Endometrium (tissue), 2 donors: Measurements from ENCODE around the gene ETNPPL.

Experiments
- FAIRE-seq: peaks from 2 replicates; lab custom pipeline; 2012; peaks lifted over from hg19 to GRCh38; lab: Jason Lieb, UNC
- donor health status: control.
- donor health status: control.

Gene ETNPPL

DNA sequence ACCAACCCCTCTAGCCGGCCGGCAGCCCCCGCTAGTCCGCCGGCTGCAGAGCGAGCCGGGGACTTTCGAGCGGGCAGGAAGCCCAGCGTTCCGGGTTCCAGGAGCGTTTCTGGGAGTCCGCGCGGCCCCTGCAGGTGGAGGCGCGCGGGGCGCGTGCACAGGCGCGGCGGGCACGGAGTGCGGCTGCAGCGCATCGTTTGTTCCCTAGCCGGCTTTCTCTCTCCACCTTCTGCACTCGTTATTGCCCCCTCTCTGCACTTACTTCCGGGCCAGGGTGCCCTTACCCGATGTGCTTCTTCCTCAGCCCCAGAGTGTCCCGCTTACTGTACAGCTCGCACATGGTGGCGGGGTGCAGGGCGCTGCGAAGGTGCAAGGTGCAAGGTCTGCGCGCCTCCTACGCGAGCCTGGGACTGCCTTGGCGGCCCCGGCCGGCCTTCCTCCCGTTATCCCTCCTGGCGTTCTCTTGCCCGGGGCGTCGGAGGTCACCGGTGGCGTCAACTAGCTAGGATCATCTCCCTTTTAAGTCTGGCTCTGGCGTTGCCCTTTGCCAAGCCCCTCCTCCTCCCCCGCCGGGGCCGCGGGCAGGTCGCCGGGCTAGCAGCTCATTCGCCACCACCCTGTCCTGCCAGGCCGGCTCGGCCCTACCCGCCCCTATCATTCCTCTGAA lies at the start of gene ETNPPL:
Gene ETNPPL, minus strand, starts transcription at position 495 of the 667 bp plus-strand sequence. Its CDS starts 155 bp downstream, at position 340.
- FAIRE-seq: no peak

DNA sequence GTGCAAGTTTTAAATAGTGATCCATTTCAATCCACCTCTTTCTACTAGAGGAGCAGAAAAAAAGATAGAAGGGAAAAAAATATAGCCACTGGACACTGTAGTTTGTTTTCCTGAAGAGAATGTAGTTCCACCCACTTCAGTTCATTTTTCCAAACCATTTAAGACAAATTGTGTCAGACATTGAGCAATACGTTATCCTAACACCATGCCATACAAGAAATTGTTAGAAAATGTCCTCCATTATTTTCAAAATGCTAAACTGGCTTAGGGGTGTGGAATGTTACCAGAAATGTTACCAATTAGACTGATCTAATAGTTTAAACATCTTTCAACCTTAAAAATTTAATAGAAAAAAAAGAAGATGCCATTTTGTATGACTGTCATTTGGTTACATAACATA lies 48.6 kb upstream of the ETNPPL start:
- no peak for FAIRE-seq

DNA sequence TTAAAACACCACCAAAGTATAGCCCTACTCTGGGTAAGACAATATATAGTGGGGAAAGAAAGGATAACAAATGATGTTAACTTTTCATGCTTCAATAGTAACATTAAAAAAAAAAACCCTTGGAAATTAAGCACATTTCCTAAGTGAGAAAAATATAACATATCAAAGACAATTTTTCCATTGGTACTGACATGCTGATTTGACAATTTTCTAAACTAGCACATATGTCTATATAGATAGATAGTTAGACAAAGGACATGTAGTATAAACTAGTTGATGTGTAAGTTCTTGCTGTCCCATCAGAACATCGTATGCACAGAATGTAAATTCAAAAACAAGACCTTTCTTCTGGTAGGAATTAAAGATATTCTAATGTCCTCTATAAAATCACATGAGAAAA lies 47.2 kb upstream of the ETNPPL start:
- no peak for FAIRE-seq

DNA sequence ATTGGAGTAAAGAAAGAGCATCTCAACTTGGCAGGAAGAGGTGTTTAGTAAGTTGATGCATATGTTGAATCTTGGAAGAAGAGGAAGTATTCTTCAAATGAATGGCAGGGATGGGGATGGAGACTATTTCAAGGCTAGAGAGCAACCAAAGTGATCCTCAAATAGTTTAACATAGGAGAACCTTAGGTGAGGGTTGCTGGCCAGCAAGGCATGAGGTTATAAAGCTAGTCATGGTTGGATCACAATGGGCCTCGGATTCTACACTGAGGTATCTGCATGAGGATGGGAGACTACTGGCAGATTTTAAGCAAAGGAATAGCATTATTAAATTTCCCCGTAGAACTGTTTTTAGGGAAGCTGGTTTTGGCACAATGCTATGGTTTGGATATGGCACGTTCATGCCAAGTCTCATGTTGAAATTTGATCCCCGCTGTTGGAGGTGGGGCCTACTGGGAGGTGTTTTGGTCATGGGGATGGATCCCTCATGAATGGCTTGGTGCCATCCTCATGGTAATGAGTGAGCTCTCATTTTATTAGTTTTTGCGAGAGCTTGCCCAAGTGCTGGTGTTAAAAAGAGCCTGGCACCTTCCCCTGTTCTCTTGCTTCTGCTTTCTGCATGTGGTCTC lies 41.9 kb upstream of the ETNPPL start:
- FAIRE-seq: no peak

DNA sequence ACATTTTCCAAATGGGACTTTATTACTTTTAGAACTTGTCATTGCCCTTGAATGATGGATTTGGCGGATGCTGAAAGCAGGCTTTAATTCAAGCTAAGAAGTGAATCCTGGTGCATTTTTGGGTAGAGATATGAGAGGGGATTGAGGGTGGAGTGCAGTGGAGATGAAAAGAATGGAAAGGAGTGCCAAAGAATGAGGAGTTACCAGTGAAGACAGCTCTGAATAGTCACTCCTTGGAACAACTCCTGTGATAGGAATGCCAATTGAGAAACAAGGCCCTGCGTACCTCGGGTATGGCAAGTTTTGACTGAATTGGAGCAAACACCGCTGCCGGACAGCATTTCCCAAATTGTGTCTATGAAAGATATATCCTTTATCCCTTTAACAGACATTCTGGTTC lies 36.5 kb upstream of the ETNPPL start:
- FAIRE-seq: no peak

DNA sequence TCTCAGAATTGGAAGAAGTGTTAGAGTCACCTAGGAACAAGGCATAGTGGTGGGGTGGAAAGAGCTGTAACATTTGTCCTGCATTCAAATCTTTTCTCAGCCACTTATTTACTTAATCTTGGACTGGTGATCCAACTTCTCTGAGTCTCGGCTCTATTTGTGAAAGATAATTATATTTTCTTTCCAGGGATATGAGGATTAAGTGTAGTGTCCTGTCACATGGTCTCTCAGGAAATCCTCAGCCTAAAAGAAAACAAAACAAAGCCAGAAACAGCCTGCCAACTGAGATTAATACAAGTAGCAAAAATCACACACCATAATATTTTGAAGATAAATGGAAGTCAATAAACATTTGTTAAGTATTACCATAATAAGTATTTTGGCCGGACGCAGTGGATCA lies 33.3 kb upstream of the ETNPPL start:
- FAIRE-seq: no peak

DNA sequence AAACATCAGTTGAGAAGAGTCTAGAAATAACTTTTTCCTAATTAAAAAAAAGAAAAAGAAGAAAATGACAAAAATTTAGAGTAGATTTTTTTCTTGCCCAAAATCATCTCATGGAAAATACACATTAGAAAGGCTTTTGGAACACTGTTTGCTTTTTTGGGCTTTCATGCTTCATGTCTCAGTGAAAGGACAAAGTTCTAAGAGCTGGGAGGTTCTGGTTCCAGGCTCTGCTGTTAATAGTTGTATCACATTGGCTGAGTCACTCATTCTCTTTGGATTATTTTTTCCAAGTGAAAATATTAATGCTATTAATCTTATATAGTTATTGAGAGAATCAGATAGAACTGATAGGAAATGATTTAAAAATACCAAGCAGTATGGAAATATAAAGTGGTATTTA lies 32.9 kb upstream of the ETNPPL start:
- peak; percentile 74 for FAIRE-seq

DNA sequence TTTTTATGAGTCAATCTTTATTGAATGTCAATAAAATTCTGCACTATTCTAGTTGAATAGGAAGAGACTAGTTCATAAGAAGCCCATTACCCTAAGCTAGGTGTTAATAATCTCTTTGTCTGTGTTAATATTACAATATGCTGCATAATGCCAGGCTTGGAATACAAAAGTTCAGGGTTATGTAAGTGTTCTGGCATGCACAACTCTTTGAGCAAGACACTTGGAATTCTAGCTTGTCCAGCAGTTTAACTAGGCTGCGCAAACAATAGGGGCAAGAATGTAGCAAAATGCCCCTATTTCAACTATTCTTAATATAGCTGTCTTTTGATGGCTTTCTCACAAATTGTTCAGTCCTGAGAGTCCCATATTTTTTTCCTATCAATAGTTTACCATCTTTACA lies 31.3 kb upstream of the ETNPPL start:
- no peak for FAIRE-seq

DNA sequence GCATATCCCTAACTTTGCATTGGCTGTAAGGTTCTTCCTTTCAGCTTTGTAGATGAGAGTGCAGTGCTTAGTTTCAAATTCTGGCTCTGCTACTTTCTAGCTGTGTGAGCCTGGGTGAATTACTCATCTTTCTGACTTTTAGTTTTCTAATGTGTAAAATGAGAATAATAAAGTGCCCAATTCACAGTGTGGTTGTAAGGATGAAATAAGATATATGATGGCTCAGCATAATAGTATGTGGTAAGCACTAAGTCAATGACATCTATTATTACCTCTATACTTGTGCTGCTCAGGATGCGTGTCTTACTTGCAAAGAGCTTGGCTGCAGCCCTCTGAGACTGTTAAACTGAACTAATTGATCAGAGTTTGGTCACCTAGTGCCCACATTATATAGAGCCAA lies 30.6 kb upstream of the ETNPPL start:
- FAIRE-seq: no peak

DNA sequence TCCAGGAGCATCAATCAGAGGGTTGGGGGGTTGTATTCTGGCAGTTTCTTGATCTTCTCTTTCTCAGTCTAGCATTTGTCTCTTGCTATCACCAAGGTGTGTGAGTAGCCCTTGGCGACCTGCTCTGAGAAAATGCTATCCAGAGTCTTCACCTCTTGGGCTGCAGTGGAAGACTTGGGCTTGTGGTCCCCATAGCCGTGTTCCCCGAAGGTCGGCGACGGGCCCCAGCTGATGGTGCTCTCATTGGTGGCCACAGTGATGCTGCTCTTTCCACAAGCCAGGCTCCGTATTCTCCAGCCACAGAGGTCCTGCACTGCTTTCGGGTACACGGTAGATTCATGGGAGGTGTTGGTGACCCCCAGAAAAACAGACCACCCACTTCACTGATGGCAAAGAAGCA lies 25.9 kb upstream of the ETNPPL start:
- FAIRE-seq: no peak

DNA sequence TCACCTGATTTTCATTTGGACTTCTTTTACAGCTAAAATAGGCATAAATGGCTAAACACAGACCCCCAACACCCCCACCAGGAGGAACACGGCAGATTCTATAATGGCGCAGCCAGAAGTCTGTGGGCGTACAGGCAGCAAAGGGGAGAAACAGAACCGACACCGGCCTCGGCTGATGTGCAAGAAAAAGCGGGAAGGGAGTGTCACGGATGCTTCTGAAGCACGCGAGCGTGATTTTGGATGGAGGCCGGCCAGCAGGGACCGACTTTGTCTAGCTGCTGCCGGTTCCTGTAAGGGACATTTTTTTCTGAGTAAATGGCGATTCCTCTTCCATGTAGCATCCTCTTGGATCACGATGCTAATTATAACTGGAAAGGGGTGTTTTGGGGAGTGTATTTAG lies 24.9 kb upstream of the ETNPPL start:
- FAIRE-seq: no peak

DNA sequence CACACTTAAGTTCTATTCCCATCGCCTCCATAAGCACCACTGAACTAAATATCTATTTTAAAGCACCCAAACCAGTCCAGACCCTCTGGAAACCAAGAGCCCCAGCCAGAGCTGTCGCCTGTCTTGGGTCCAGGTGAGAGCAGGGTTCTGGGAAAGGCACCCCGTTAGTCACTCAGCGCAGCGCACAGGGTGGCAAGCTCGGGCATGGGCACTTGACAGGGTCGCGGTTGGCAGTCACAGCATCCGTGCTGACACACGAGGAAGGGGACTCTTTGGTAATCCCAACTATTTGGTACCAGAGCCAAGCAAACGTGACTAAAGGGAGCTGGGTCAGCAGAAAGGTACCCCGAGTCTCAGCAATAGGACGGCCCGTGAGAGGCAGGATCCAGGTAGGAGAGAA lies 24.3 kb upstream of the ETNPPL start:
- no peak for FAIRE-seq

DNA sequence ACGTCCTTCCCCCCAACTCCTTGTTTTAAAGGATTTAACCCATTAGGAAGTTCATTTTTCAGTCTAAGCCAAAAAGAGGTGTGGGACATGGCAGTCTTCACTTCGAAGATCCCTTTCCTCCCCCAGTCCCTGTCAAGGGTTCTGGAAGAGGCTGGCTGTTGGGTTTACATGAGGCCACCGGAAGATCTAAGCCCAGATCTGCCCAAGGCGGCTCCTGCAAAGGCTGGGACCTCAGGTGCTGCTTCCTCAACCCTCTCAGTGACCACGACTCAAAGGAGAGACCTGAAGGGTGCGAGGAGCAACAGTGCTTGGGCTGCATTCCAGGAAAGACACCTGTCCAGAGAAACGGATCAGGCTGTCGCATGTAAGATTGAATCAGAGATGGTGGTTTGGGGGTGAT lies 23.5 kb upstream of the ETNPPL start:
- no peak for FAIRE-seq

DNA sequence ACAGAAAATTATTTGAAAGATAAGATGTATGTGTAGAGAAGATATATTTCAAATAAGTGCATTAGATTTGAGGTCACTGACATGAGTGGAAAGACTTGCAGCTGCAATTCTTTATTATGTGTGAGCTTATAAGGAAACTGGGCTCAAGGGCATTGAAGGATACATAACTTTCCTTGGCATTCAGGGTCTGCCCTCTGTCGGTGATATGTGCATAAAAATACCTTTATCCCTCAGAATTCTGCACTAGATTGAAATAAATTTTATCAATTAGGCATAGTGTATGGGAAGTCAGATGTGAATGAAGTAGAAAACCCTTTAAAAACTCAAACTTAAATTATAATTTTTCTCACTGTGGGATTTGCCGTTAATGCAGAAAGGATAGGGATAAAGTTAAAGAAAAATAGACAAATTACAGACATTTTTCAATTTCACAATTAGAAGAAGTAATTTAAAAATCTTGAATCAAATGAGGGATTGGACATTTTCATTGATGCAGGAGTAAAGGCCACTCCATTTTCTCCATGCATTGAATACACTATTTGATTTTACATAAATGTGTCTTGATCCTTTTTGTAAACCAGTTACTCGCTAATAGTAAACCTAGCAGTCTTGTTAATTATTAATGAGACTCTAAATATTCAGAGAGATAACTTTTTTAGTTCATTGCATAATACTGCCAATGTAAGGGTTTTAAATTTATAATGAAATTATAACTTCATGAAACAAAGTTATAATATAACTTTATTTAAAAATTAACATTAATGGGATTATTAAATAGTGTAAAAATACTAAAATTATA lies 21.0 kb upstream of the ETNPPL start:
- FAIRE-seq: peak; percentile 23

DNA sequence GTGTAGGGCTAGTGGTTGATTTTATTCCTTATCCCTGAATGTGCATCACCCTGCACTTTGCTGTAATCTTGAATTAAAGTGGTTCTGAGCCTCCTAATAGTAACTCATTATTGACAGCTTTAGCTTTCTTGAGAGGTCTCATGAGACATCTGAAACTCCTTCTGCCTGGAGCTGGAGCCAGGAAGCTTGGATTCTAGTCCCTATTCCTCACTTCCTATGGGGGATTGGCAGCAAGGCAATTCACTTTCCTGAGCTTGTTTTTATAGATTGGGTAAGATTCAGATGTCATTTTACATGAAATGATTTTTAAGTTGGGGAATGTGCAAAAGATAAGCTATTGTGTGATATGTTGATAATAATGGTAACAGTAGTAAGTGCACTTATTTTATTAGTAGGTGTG lies 17.1 kb upstream of the ETNPPL start:
- FAIRE-seq: no peak

DNA sequence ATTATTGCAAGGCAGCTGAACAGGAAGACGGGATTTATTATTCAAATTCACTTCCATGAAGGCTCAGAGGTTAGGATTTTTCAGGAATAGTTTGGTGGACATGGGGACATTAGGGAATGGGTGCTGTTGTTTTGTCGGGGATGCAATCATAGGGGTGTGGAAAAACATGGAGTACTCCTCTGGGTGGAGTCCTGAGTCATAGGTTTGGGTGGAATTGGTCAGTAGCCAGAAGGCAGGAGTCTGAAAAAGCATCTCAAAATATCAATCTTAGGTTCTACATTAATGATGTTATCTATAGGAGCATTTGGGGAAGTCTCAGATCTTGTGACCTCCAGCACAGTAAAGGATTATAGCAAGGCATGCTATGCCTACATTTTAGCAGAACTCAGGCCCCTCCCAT lies 14.5 kb upstream of the ETNPPL start:
- FAIRE-seq: no peak

DNA sequence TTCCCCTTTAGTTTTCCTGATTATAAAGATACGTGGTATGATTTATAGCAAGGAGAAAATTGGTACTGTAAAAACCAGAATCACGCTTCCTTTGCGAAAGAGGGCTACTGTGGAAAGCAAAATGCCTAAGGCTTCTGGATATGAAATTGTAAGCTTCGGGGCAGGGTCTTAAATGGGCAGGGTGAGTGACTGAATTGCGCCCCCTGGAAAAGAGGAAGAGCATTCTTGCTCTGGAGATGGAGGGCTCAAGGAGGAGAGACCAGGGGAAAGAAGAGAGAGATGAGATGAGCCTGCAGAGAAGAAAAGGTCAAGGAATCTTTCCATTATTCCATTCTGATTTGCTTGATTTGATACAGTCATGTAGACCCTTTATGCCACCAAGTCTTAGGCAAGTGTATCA lies 13.1 kb upstream of the ETNPPL start:
- no peak for FAIRE-seq

DNA sequence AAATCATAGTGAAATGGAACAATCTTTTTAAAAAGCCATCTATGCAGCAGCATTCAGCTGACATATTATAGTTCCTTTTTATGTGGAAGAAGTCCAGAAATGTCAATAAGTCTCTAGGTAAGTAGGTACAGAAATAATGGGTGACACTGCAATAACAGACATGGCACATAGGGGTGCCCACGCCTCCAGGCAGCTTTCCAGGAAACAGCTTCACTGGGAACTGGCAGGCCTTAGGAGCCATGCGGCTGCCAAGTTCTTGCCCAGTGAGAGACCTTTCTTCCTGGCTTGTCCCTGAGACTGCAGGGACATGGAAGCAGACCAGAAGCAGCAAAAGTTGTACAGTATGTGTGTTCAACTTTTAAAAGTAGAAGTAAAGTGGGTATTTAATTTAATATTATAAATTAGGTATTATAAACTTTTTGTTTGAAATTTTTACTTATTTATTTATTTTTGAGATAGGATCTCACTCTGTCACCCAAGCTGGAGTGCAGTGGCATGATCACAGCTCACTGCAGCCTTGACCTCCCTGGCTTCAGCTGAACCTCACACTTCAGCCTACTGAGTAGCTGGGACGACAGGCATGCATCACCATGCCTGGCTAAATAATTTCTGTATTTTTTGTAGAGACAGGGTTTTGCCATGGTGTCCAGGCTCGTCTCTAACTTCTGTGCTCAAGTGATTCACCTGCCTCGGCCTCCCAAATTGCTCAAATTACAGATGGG lies 12.1 kb upstream of the ETNPPL start:
- no peak for FAIRE-seq

DNA sequence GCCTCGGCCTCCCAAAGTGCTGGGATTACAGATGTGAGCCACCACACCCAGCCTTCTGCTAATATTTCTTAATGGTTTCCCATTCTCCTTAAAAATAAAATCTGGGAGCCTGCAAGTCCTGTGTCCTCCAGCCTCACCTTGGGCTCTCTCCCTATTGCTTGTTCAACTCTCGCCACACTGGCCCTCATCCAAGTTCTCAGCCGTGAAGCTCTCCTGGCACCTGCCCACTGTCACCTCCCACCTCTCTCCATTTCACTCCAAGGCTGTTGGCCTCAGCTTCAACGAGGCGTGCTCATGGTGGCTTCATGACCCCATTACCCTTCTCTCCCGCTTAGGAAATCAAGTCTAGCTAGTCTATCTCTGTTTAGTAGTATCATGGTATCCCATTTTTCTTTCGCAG lies 9.5 kb upstream of the ETNPPL start:
- no peak for FAIRE-seq

DNA sequence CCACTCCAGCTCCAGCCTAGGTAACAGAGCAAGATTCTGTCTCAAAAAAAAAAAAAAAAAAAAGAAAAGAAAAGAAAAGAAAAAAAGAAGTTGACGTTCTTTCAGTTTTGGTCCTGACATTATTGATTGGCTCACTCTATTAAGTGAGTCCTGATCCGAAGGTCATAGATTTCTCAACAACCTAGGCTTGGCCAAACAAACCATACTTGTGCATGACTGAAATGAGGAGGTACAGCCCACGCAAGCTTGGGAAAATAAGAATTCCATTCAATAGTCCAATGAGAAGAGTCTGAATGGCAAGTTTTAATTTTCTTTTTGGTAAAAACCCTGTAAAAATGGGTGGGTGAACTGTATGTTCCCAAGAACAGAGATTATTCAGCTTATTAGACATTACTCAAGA lies 3.2 kb upstream of the ETNPPL start:
- FAIRE-seq: no peak

DNA sequence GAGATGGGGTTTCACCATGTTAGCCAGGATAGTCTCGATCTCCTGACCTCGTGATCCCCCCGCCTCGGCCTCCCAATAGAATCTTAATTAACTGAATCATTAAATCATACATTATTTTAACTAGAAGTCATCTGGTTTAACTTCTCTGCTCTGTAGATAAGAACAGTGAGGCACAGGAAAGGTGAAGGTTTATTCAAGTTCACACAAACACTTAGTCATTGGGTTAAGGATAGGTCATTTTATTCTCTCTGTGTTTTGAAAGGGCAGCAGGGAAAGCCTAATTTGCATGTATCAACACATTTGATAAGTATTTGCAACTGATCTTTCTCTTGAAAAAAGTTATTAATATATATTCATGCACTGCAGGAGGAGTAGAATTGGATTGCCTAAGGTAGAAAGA lies 1.1 kb upstream of the ETNPPL start:
- no peak for FAIRE-seq

DNA sequence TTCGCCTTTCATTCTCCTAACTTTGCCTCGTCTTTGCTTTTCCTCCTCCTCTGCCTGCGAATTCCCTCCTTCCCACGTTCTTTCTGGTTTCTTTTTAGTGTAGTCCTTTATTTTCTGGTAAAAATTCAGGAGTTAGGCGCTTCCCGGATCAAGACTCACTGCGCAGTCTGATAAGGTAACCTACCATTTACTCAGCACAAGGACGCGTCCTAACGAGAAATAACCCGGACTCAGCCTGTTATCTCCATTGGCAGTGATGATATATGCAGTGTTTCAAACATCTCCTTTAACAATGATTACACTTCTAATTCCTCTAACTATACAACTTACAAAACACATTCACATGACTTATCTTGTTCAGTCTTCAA lies 357 bp upstream of the ETNPPL start:
- no peak for FAIRE-seq

DNA sequence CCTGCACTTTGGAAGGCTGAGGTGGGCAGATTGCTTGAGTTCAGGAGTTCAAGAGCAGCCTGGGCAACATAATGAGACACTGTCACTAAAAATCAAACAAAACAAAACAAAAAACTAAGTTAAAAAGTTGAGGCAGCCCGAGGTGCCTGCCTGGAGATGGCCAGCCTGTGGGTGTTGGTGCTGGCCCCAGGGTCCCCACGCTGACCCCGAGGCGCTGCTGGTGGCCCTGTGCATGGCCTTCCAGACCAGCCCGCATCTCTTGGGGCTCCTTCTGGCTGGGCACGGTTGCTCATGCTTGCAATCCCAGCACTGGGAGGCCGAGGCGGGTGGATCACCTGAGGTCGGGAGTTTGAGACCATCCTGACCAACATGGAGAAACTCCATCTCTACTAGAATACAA lies 4.4 kb downstream of the ETNPPL start:
- no peak for FAIRE-seq
